HG02840 (cell line): ENCODE data around the gene GSTT2.
A peak's percentile ranks its signal among the peaks of the same experiment; 100 is the strongest.
"Not testable (repeated sequence)": the region's sequence is repeated elsewhere in the genome, so short reads cannot be mapped to it uniquely, and the experiment has no call there.

Experiments used
- ATAC-seq: cut with Tn5 transposase; IDR thresholded peaks from one replicate; pipeline ENCODE4 v1.9.1; 2021; ENCODE audit warnings: mild to moderate bottlenecking, moderate library complexity, moderate number of reproducible peaks; ENCODE audit not compliant: unreplicated experiment, low FRiP score

GSTT2 gene

GRCh38 chr22:23979557-23980240 is at the start of gene GSTT2:
Gene GSTT2, plus strand, starts transcription at chr22:23980134.
- not testable (repeated sequence) for ATAC-seq

GRCh38 chr22:23938328-23939016 is 41.5 kb upstream of the GSTT2 start:
- ATAC-seq = no peak

GRCh38 chr22:23939017-23939357 is 40.9 kb upstream of the GSTT2 start:
- no peak for ATAC-seq

- not testable (repeated sequence) for ATAC-seq
These were observed 39.8 kb upstream of the GSTT2 start for GRCh38 chr22:23940166-23940565.

- not testable (repeated sequence) for ATAC-seq
These were observed 32.5 kb upstream of the GSTT2 start for GRCh38 chr22:23947391-23947790.

- ATAC-seq = not testable (repeated sequence)
These were observed 30.2 kb upstream of the GSTT2 start for GRCh38 chr22:23949764-23950163.

- ATAC-seq = not testable (repeated sequence)
These were observed 28.6 kb upstream of the GSTT2 start for GRCh38 chr22:23951383-23951782.

- not testable (repeated sequence) for ATAC-seq
These were observed 27.0 kb upstream of the GSTT2 start for GRCh38 chr22:23952794-23953405.

- not testable (repeated sequence) for ATAC-seq
These were observed 26.4 kb upstream of the GSTT2 start for GRCh38 chr22:23953485-23953884.

- ATAC-seq = not testable (repeated sequence)
These were observed 25.5 kb upstream of the GSTT2 start for GRCh38 chr22:23954193-23954990.

- ATAC-seq = not testable (repeated sequence)
These were observed 25.0 kb upstream of the GSTT2 start for GRCh38 chr22:23954991-23955305.

- ATAC-seq = not testable (repeated sequence)
These were observed 24.0 kb upstream of the GSTT2 start for GRCh38 chr22:23955886-23956285.

- ATAC-seq = not testable (repeated sequence)
These were observed 23.5 kb upstream of the GSTT2 start for GRCh38 chr22:23956301-23956900.

GRCh38 chr22:23961084-23961771 is 18.7 kb upstream of the GSTT2 start, which contains the start of gene GSTT2B:
Gene GSTT2B, minus strand, starts transcription at chr22:23961195. Its CDS starts 64 bp downstream, at chr22:23961131.
- ATAC-seq = not testable (repeated sequence)

- ATAC-seq = peak; percentile 15
These were observed 13.8 kb upstream of the GSTT2 start for GRCh38 chr22:23966094-23966493.

GRCh38 chr22:23966568-23966967 is 13.4 kb upstream of the GSTT2 start, which contains the start of gene DDTL:
Gene DDTL, plus strand, starts transcription at chr22:23966888. Its CDS starts 27 bp downstream, at chr22:23966915.
- ATAC-seq = peak; percentile 85

- no peak for ATAC-seq
These were observed 10.9 kb upstream of the GSTT2 start for GRCh38 chr22:23969071-23969470.

- no peak for ATAC-seq
These were observed 9.7 kb upstream of the GSTT2 start for GRCh38 chr22:23970201-23970641.

- ATAC-seq = no peak
These were observed 9.0 kb upstream of the GSTT2 start for GRCh38 chr22:23970816-23971486.
